Loucy (cell line): ENCODE measurements around the gene ENTPD2.

ENCODE experiments used
- H2AFZ ChIP-seq: fragments of 200-600 bp; sonication (generic); 2 replicates; pipeline ENCODE4 v1.6.0; 2016; ENCODE audit warnings: antibody characterized with exemption, mild to moderate bottlenecking, low read length, moderate library complexity
- H3F3A ChIP-seq: fragments of 200-600 bp; 2 replicates; pipeline ENCODE4 v1.6.0; 2016; ENCODE audit warnings: antibody characterized with exemption, low read depth, mild to moderate bottlenecking
- H3K27me3 ChIP-seq: fragments of 200-600 bp; sonication (generic); 2 replicates; pipeline ENCODE4 v1.6.1; 2014; ENCODE audit warnings: low read length, mild to moderate bottlenecking; ENCODE audit not compliant: insufficient read depth, poor library complexity, severe bottlenecking
- H3K36me3 ChIP-seq: fragments of 200-600 bp; sonication (generic); 2 replicates; pipeline ENCODE4 v1.6.1; 2016; ENCODE audit warnings: low read length; ENCODE audit not compliant: insufficient read depth
- H3K4me1 ChIP-seq: fragments of 200-600 bp; sonication (generic); 2 replicates; pipeline ENCODE4 v1.5.1; 2014; ENCODE audit warnings: low read length, mild to moderate bottlenecking; ENCODE audit not compliant: insufficient read depth, poor library complexity, severe bottlenecking
- H3K4me2 ChIP-seq: fragments of 200-600 bp; sonication (generic); 2 replicates; pipeline ENCODE4 v1.6.0; 2014; ENCODE audit warnings: antibody characterized with exemption, low read length, low read depth, mild to moderate bottlenecking; ENCODE audit not compliant: poor library complexity, severe bottlenecking
- H3K4me3 ChIP-seq: fragments of 200-600 bp; sonication (generic); 2 replicates; pipeline ENCODE4 v1.5.1; 2014; ENCODE audit warnings: low read length, mild to moderate bottlenecking, mixed read lengths; ENCODE audit not compliant: poor library complexity, severe bottlenecking
- H3K79me2 ChIP-seq: fragments of 200-600 bp; sonication (generic); 2 replicates; pipeline ENCODE4 v1.6.1; 2014; ENCODE audit warnings: low read length; ENCODE audit not compliant: insufficient read depth
- H3K9ac ChIP-seq: fragments of 200-600 bp; sonication (generic); 2 replicates; pipeline ENCODE4 v1.6.0; 2014; ENCODE audit warnings: mild to moderate bottlenecking, low read depth, low read length, moderate library complexity; ENCODE audit not compliant: poor library complexity, severe bottlenecking
- H3K9me2 ChIP-seq: fragments of 200-600 bp; sonication (generic); replicated peaks from 2 replicates; pipeline ENCODE4 v1.6.1; 2016; ENCODE audit warnings: low read depth, low read length, mixed read lengths
- H3K9me3 ChIP-seq: fragments of 200-600 bp; sonication (generic); 2 replicates; pipeline ENCODE4 v1.6.1; 2014; ENCODE audit warnings: mild to moderate bottlenecking, antibody characterized with exemption, low read length, low read depth; ENCODE audit not compliant: insufficient read depth
- H4K20me1 ChIP-seq: fragments of 200-600 bp; sonication (generic); 2 replicates; pipeline ENCODE4 v1.6.0; 2014; ENCODE audit warnings: antibody characterized with exemption, low read length, mild to moderate bottlenecking; ENCODE audit not compliant: insufficient read depth, poor library complexity, severe bottlenecking
- CTCF ChIP-seq: fragments of 200-600 bp; sonication (generic); conservative IDR thresholded peaks from 2 replicates; pipeline ENCODE4 v1.5.1; 2014; ENCODE audit warnings: mild to moderate bottlenecking, antibody characterized with exemption, low read length
- EZH2phosphoT487 ChIP-seq: fragments of 200-600 bp; IDR thresholded peaks from 2 replicates; pipeline ENCODE4 v1.6.1; 2018; ENCODE audit warnings: antibody characterized with exemption, mild to moderate bottlenecking, moderate library complexity, borderline replicate concordance

The ENTPD2 gene

GRCh38 chr9:137029058-137029936 lies 24.6 kb downstream of the ENTPD2 start:
- H2AFZ ChIP-seq: no peak overlapping the region
- H3K4me3 ChIP-seq: peak overlapping the region; percentile 81
- no peaks in the 10 kb centered on the region for H3K36me3 ChIP-seq
- peak overlapping the region; percentile 90 for H3K4me2 ChIP-seq
- peaks cover 55% of the 10 kb centered on the region for H3K4me1 ChIP-seq
- H3K79me2 ChIP-seq: peaks cover 5% of the 10 kb centered on the region; the same call in 1 of the 2 replicates
- H3K9me3 ChIP-seq: no peaks in the 10 kb centered on the region
- peaks cover 12% of the 10 kb centered on the region; the same call in 1 of the 2 replicates for H3F3A ChIP-seq
- no peaks in the 10 kb centered on the region for H3K9me2 ChIP-seq
- peaks cover 5% of the 10 kb centered on the region for H4K20me1 ChIP-seq
- H3K9ac ChIP-seq: peak overlapping the region; percentile 92
- no peaks in the 10 kb centered on the region for H3K27me3 ChIP-seq
- TF ChIP-seq EZH2phosphoT487 (no peak), CTCF (peak; percentile 86)

GRCh38 chr9:137028263-137029057 lies 25.4 kb downstream of the ENTPD2 start:
- TF ChIP-seq EZH2phosphoT487: no peak
- peak; percentile 45; the same call in 1 of the 2 replicates for TF ChIP-seq CTCF
- Histone ChIP-seq H2AFZ (peak overlapping the region; percentile 93), H3K4me3 (peak overlapping the region; percentile 81), H3K36me3 (no peaks in the 10 kb centered on the region), H3F3A (peaks cover 7% of the 10 kb centered on the region; the same call in 1 of the 2 replicates), H3K9me3 (no peaks in the 10 kb centered on the region), H4K20me1 (peaks cover 5% of the 10 kb centered on the region), H3K27me3 (no peaks in the 10 kb centered on the region), H3K79me2 (peaks cover 5% of the 10 kb centered on the region; the same call in 1 of the 2 replicates), H3K4me2 (peak overlapping the region; percentile 90), H3K9ac (peak overlapping the region; percentile 92), H3K4me1 (peaks cover 55% of the 10 kb centered on the region), H3K9me2 (no peaks in the 10 kb centered on the region)

GRCh38 chr9:137027369-137028262 lies 26.2 kb downstream of the ENTPD2 start, which contains the start of gene ABCA2:
Gene ABCA2 (minus strand): TSS chr9:137028237. CDS start chr9:137028140, 97 bp downstream.
- peak within 1 kb of the TSS; percentile 81 for H3K4me3 ChIP-seq
- H3K36me3 ChIP-seq: no peaks in the 10 kb centered on the region
- TF ChIP-seq EZH2phosphoT487 (no peak), CTCF (no peak)
- peak within 1 kb of the TSS; percentile 92 for H3K9ac ChIP-seq
- peak within 1 kb of the TSS; percentile 90 for H3K4me2 ChIP-seq
- H4K20me1 ChIP-seq: peaks cover 5% of the 10 kb centered on the region
- peaks cover 50% of the 10 kb centered on the region for H3K4me1 ChIP-seq
- peaks cover 7% of the 10 kb centered on the region; the same call in 1 of the 2 replicates for H3F3A ChIP-seq
- H3K9me2 ChIP-seq: no peaks in the 10 kb centered on the region
- peak within 1 kb of the TSS; percentile 93 for H2AFZ ChIP-seq
- no peaks in the 10 kb centered on the region for H3K27me3 ChIP-seq
- peaks cover 5% of the 10 kb centered on the region; the same call in 1 of the 2 replicates for H3K79me2 ChIP-seq
- H3K9me3 ChIP-seq: no peaks in the 10 kb centered on the region
